H9 (cell line): ENCODE data around the gene ARHGEF17. TPM values are rescaled to one million over a fixed set of nuclear protein-coding genes. Genes with fewer than 3 reads are reported as not detected.

ENCODE experiments used
- DNase-seq: peaks from one replicate; pipeline ENCODE4 v3.0.0-alpha.2; 2017
- H2AFZ ChIP-seq: one replicate; pipeline ENCODE4 v1.6.1; 2013; ENCODE audit warnings: mild to moderate bottlenecking, low read length, control low read depth, moderate library complexity
- H2AK5ac ChIP-seq: 2 replicates; pipeline ENCODE4 v1.6.1; 2013; ENCODE audit warnings: low read length, control low read depth, mixed read lengths; ENCODE audit not compliant: insufficient read length
- H2BK120ac ChIP-seq: one replicate; pipeline ENCODE4 v1.6.1; 2013; ENCODE audit warnings: low read depth, mild to moderate bottlenecking, low read length, control low read depth, inconsistent platforms; ENCODE audit not compliant: poor library complexity, severe bottlenecking
- H2BK12ac ChIP-seq: 2 replicates; pipeline ENCODE4 v1.6.1; 2013; ENCODE audit warnings: low read length, control low read depth, mixed read lengths, low read depth; ENCODE audit not compliant: insufficient read length
- H2BK15ac ChIP-seq: 2 replicates; pipeline ENCODE4 v1.6.1; 2013; ENCODE audit warnings: low read depth, low read length, control low read depth
- H2BK20ac ChIP-seq: one replicate; pipeline ENCODE4 v1.6.1; 2013; ENCODE audit warnings: low read depth, mild to moderate bottlenecking, low read length, control low read depth, inconsistent platforms; ENCODE audit not compliant: poor library complexity, severe bottlenecking
- H2BK5ac ChIP-seq: 2 replicates; pipeline ENCODE4 v1.6.1; 2013; ENCODE audit warnings: low read length, control low read depth, mixed read lengths; ENCODE audit not compliant: insufficient read length
- H3K14ac ChIP-seq: 2 replicates; pipeline ENCODE4 v1.6.1; 2013; ENCODE audit warnings: low read length, control low read depth; ENCODE audit not compliant: insufficient read depth
- H3K18ac ChIP-seq: 2 replicates; pipeline ENCODE4 v1.6.1; 2013; ENCODE audit warnings: low read depth, mild to moderate bottlenecking, mixed read lengths, low read length, control low read depth; ENCODE audit not compliant: insufficient read length
- H3K23ac ChIP-seq: 2 replicates; pipeline ENCODE4 v1.6.1; 2013; ENCODE audit warnings: low read length, control low read depth, mixed read lengths, low read depth; ENCODE audit not compliant: insufficient read length
- H3K23me2 ChIP-seq: 2 replicates; pipeline ENCODE4 v1.6.1; 2013; ENCODE audit warnings: low read depth, mild to moderate bottlenecking, mixed read lengths, low read length, control low read depth; ENCODE audit not compliant: insufficient read length, poor library complexity, severe bottlenecking
- H3K27ac ChIP-seq: 2 replicates; pipeline ENCODE4 v1.5.1; 2013; ENCODE audit warnings: low read length, control low read depth, mixed read lengths, low read depth; ENCODE audit not compliant: insufficient read length
- H3K27me3 ChIP-seq: 2 replicates; pipeline ENCODE4 v1.6.1; 2013; ENCODE audit warnings: low read length, control low read depth, inconsistent platforms; ENCODE audit not compliant: insufficient read depth
- H3K4ac ChIP-seq: 2 replicates; pipeline ENCODE4 v1.6.1; 2013; ENCODE audit warnings: low read depth, mild to moderate bottlenecking, control low read depth, inconsistent platforms, low read length, moderate library complexity
- H3K4me1 ChIP-seq: 2 replicates; pipeline ENCODE4 v1.6.1; 2013; ENCODE audit warnings: low read length, control low read depth, inconsistent platforms; ENCODE audit not compliant: insufficient read depth
- H3K4me2 ChIP-seq: 2 replicates; pipeline ENCODE4 v1.6.1; 2013; ENCODE audit warnings: low read length, control low read depth, mixed read lengths; ENCODE audit not compliant: insufficient read length, insufficient read depth
- H3K56ac ChIP-seq: 2 replicates; pipeline ENCODE4 v1.6.1; 2013; ENCODE audit warnings: low read depth, mild to moderate bottlenecking, mixed read lengths, low read length, control low read depth; ENCODE audit not compliant: insufficient read length
- H3K79me1 ChIP-seq: 2 replicates; pipeline ENCODE4 v1.6.1; 2013; ENCODE audit warnings: low read depth, mild to moderate bottlenecking, moderate library complexity, low read length, control low read depth, inconsistent platforms; ENCODE audit not compliant: insufficient read depth, poor library complexity, severe bottlenecking
- H3K79me2 ChIP-seq: 2 replicates; pipeline ENCODE4 v1.6.1; 2013; ENCODE audit warnings: low read length, control low read depth, inconsistent platforms; ENCODE audit not compliant: insufficient read depth
- H3K9ac ChIP-seq: 2 replicates; pipeline ENCODE4 v1.6.1; 2013; ENCODE audit warnings: low read length, control low read depth, mixed read lengths; ENCODE audit not compliant: insufficient read length; ENCODE audit errors: extremely low read depth
- H3K9me3 ChIP-seq: one replicate; pipeline ENCODE4 v1.6.1; 2013; ENCODE audit warnings: low read depth, low read length, inconsistent platforms; ENCODE audit not compliant: control insufficient read depth
- H3T11ph ChIP-seq: one replicate; pipeline ENCODE4 v1.6.1; 2013; ENCODE audit warnings: mild to moderate bottlenecking, low read length, control low read depth, inconsistent platforms
- H4K20me1 ChIP-seq: one replicate; pipeline ENCODE4 v1.6.1; 2013; ENCODE audit not compliant: control insufficient read depth, insufficient read length, insufficient read depth
- H4K5ac ChIP-seq: 2 replicates; pipeline ENCODE4 v1.6.1; 2013; ENCODE audit warnings: low read depth, mild to moderate bottlenecking, mixed read lengths, low read length, control low read depth; ENCODE audit not compliant: insufficient read length
- H4K8ac ChIP-seq: replicated peaks from 2 replicates; pipeline ENCODE4 v1.6.1; 2013; ENCODE audit warnings: low read length, control low read depth, mixed read lengths, low read depth; ENCODE audit not compliant: insufficient read length
- H4K91ac ChIP-seq: 2 replicates; pipeline ENCODE4 v1.6.1; 2013; ENCODE audit warnings: low read depth, mild to moderate bottlenecking, moderate library complexity, mixed read lengths, low read length, control low read depth; ENCODE audit not compliant: insufficient read length
- H3K27ac Mint-ChIP-seq, 3 experiments: 2 replicates in 2 of 3; 3 replicates in 1 of 3; pipeline ENCODE4 v1.8.0; 2020 to 2021; ENCODE audit warnings: mixed read lengths in 3 of 3, mild to moderate bottlenecking in 1 of 3, moderate library complexity in 1 of 3
- H3K27me3 Mint-ChIP-seq: 2 replicates; pipeline ENCODE4 v1.8.0; 2021; ENCODE audit warnings: low read depth, mild to moderate bottlenecking, moderate library complexity, mixed read lengths
- H3K36me3 Mint-ChIP-seq, 3 experiments: 2 replicates in 2 of 3; 3 replicates in 1 of 3; pipeline ENCODE4 v1.8.0; 2020 to 2021; ENCODE audit warnings: low read depth in 3 of 3, mixed read lengths in 3 of 3; ENCODE audit not compliant: insufficient read depth in 1 of 3
- H3K4me1 Mint-ChIP-seq, 2 experiments: 2 replicates each; pipeline ENCODE4 v1.8.0; 2020; ENCODE audit warnings: mixed read lengths in 2 of 2
- H3K4me3 Mint-ChIP-seq, 2 experiments: 2 replicates in 1 of 2; 3 replicates in 1 of 2; pipeline ENCODE4 v1.8.0; 2020 to 2021; ENCODE audit warnings: mild to moderate bottlenecking in 2 of 2, mixed read lengths in 2 of 2, moderate library complexity in 1 of 2
- H3K9me3 Mint-ChIP-seq, 2 experiments: 2 replicates in 1 of 2; 3 replicates in 1 of 2; pipeline ENCODE4 v1.8.0; 2020; ENCODE audit warnings: mild to moderate bottlenecking in 2 of 2, mixed read lengths in 2 of 2, moderate library complexity in 1 of 2
- CTCF ChIP-seq: fragments of 200-600 bp; sonication (generic); conservative IDR thresholded peaks from 3 replicates; pipeline ENCODE4 v1.8.0; 2021; ENCODE audit warnings: antibody characterized with exemption, mild to moderate bottlenecking
- WGBS: extraction: QIAGEN DNeasy Blood & Tissue Kit; methylation state at CpG from one replicate; pipeline ENCODE4 v1.1.7; 2013; ENCODE audit warnings: missing lambda C conversion rate, low lambda C conversion rate, mixed read lengths; ENCODE audit not compliant: insufficient read length; ENCODE audit errors: extremely low coverage; 5-methylcytosine and 5-hydroxymethylcytosine counted together
- total RNA-seq: library from RNA; stranded (reverse); gene quantifications from 2 replicates; pipeline ENCODE4 v1.2.1, GENCODE V29; 2021

Gene ARHGEF17
- total RNA-seq, 1 experiment from 2014 or later: 7.4 TPM

- Histone ChIP-seq H3K79me1 (no peaks in the 10 kb centered on the region), H3K4ac (no peak overlapping the region), H3K79me2 (no peaks in the 10 kb centered on the region; the same call in 1 of the 2 replicates), H3K9ac (peak overlapping the region; percentile 12), H3T11ph (no peak overlapping the region), H2BK20ac (no peak overlapping the region), H2BK120ac (no peak overlapping the region), H4K91ac (no peak overlapping the region), H2AFZ (peak overlapping the region; percentile 35), H3K27me3 (peaks cover 4% of the 10 kb centered on the region; the same call in 1 of the 2 replicates), H3K14ac (0 out of 2 replicates have a peak overlapping the region, but pooled peaks have one; percentile 42), H3K23me2 (peaks cover 24% of the 10 kb centered on the region), H4K20me1 (no peaks in the 10 kb centered on the region), H4K5ac (no peak overlapping the region), H3K27ac (no peak overlapping the region), H3K56ac (no peak overlapping the region), H3K4me2 (peak overlapping the region; percentile 77), H4K8ac (no peak overlapping the region), H2AK5ac (no peak overlapping the region), H3K18ac (peak overlapping the region; percentile 3), H2BK15ac (no peak overlapping the region), H3K23ac (no peak overlapping the region), H3K4me1 (no peaks in the 10 kb centered on the region), H2BK12ac (no peak overlapping the region), H3K9me3 (no peaks in the 10 kb centered on the region), H2BK5ac (no peak overlapping the region)
- Mint-ChIP-seq H3K4me1 (peaks cover 13 to 23% of the 10 kb centered on the region in 2 experiments), H3K9me3 (no peaks in the 10 kb centered on the region; a peak in 1 of 5 replicates), H3K27me3 (peaks cover 59% of the 10 kb centered on the region), H3K36me3 (peaks cover 0 to 5% (median 0%) of the 10 kb centered on the region in 3 experiments; a peak in 2 of 7 replicates), H3K27ac (peak overlapping the region; percentile 7 to 93 (median 92); a peak in 6 of 7 replicates), H3K4me3 (peak overlapping the region; percentile 65 to 81)
- no CpG with 5 or more reads among the region's 18 CpGs for WGBS
- TF ChIP-seq CTCF: no peak
- DNase-seq: no peak
Measured at GRCh38 chr11:73306977-73307322, 1.1 kb upstream of the ARHGEF17 start.
